Bronchial epithelial cell (primary cell): Measurements from ENCODE around the gene CLK3. TPM values are rescaled to one million over a fixed set of nuclear protein-coding genes. Genes with fewer than 3 reads are reported as not detected.
"Not testable (repeated sequence)": the region's sequence is repeated elsewhere in the genome, so short reads cannot be mapped to it uniquely, and the experiment has no call there.

ENCODE experiments used
- DNase-seq: peaks from one replicate; pipeline ENCODE4 v3.0.0-alpha.2; 2010; ENCODE audit warnings: low read depth
- FAIRE-seq: peaks from 2 replicates; lab custom pipeline; 2011; peaks lifted over from hg19 to GRCh38; lab: Jason Lieb, UNC
- H3K27me3 ChIP-seq: 2 replicates; pipeline ENCODE4 v1.5.1; 2011; ENCODE audit warnings: low read length; ENCODE audit not compliant: control insufficient read depth, insufficient read depth
- H3K36me3 ChIP-seq: 2 replicates; pipeline ENCODE4 v1.5.1; 2011; ENCODE audit warnings: low read length; ENCODE audit not compliant: control insufficient read depth, insufficient read depth
- H3K4me3 ChIP-seq: 2 replicates; pipeline ENCODE4 v1.5.1; 2011; ENCODE audit warnings: mild to moderate bottlenecking, low read depth, low read length, control low read depth
- CTCF ChIP-seq: IDR thresholded peaks from 2 replicates; pipeline ENCODE4 v1.5.1; 2011; ENCODE audit warnings: mild to moderate bottlenecking, moderate library complexity, low read length, control low read depth, inconsistent platforms; ENCODE audit not compliant: insufficient read depth, severe bottlenecking
- total RNA-seq: library from RNA; depleted of rRNA; stranded (reverse); fragments of >200 nt; gene quantifications from 2 replicates; pipeline ENCODE4 v1.2.1, GENCODE V29; 2014

Gene CLK3
- total RNA-seq, 1 donor from 2014 or later, result 115 TPM

DNA sequence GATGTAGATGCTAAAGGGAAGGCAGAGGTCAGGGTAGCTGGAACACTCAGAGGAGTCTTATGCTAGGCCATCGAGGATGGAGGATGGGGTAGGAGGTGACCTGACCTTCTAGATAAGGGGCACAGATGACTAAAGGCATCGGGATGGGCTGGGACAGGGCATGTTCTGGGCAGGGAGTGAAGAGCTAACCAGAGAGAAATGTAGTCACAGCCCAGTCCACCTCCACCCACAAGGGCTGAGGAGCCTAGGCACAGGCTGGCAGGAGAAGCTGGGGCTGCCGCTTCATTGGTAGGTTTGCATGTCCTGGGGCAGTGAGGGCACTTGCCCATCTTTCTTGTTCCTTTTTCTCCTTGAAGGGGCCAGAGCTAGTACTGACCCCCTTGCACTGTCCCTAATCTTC, 12.6 kb downstream of the CLK3 start:
- FAIRE-seq (no peak), DNase-seq (no peak)
- no peak for TF ChIP-seq CTCF
- Histone ChIP-seq H3K36me3 (peaks cover 50% of the 10 kb centered on the region), H3K4me3 (no peak overlapping the region), H3K27me3 (no peaks in the 10 kb centered on the region)

DNA sequence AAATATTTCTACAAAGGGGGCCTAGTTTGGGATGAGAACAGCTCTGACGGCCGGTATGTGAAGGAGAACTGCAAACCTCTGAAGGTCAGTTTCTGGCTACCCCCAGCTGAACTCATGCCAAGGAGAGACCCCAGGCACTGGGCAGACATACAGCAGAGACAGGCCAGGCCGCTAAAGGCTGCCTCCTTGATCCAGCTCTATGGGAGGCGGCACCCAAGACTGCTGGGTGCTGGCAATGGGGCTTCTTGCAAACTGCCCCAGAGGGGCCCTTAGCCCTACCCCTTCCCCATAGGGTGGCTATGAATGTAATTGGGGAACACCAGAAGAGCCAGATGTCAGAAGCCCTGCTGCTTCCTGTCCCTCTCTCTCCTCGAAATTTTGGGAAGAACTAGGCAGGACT, 13.3 kb downstream of the CLK3 start:
- no peak for TF ChIP-seq CTCF
- no peak overlapping the region for H3K4me3 ChIP-seq
- DNase-seq (no peak), FAIRE-seq (no peak)
- H3K27me3 ChIP-seq, result no peaks in the 10 kb centered on the region
- peaks cover 48% of the 10 kb centered on the region for H3K36me3 ChIP-seq

- FAIRE-seq, H3K4me3 ChIP-seq, DNase-seq, H3K27me3 ChIP-seq: not testable (repeated sequence)
- H3K36me3 ChIP-seq, result peaks cover 45% of the 10 kb centered on the region
Observed at GRCh38 chr15:74629696-74630095, 14.1 kb downstream of the CLK3 start.

GRCh38 chr15:74630284-74631086, 14.8 kb downstream of the CLK3 start:
- no peak for TF ChIP-seq CTCF
- Histone ChIP-seq H3K27me3 (no peaks in the 10 kb centered on the region), H3K36me3 (peaks cover 41% of the 10 kb centered on the region), H3K4me3 (no peak overlapping the region)
- no peak for DNase-seq
- FAIRE-seq, result no peak

GRCh38 chr15:74631087-74631385, 15.4 kb downstream of the CLK3 start:
- no peak for TF ChIP-seq CTCF
- H3K36me3 ChIP-seq, result peaks cover 39% of the 10 kb centered on the region
- no peaks in the 10 kb centered on the region for H3K27me3 ChIP-seq
- H3K4me3 ChIP-seq, result no peak overlapping the region
- FAIRE-seq (no peak), DNase-seq (no peak)

DNA sequence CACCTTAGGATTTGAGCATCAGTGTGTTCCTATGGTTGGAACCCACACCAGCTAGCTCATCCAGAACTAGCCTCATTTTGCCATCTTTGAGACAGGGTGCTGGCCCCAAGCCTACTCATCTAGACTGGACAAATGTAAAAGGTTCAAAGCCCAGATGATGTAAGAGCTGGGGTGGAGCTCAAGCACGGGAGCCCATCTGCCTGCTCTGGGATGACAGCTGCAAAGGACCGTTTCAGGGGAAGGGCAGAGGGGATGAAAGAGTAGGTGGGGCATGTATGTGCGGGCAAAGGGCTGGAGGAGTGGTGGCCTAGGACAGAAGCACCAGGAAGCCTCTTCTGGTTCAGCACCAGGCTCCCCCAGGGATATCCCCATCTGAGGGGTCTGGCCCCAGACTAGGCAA, 15.8 kb downstream of the CLK3 start:
- no peak for FAIRE-seq

More for the DNA sequence above, 15.8 kb downstream of the CLK3 start:
- Histone ChIP-seq H3K4me3 (no peak overlapping the region), H3K27me3 (no peaks in the 10 kb centered on the region), H3K36me3 (peaks cover 36% of the 10 kb centered on the region)
- no peak for TF ChIP-seq CTCF
- no peak for DNase-seq
